HCT116 (cell line): ENCODE measurements around the gene CSNK2B. TPM values are rescaled to one million over a fixed set of nuclear protein-coding genes. Genes with fewer than 3 reads are reported as not detected.

ENCODE experiments used
- ATAC-seq: fragments of 200-7000 bp; cut with Tn5 transposase; 2 replicates; pipeline ENCODE4 v1.9.1; 2020; ENCODE audit warnings: mild to moderate bottlenecking, moderate library complexity
- BruUV-seq: library from RNA; stranded (reverse); fragments of 400-500 nt; replicated peaks from 2 replicates; lab custom pipeline; 2021; lab: Mats Ljungman, UMichigan
- CTCF ChIA-PET: fragments of 300-600 bp; sonication (Branson Sonifier 250); formaldehyde crosslinking; loops from one replicate; lab custom pipeline; 2021; ENCODE audit warnings: antibody characterized with exemption; lab: Charles Lee
- POLR2A ChIA-PET: fragments of 300-600, 350-600 bp; sonication (Branson Sonifier 250); formaldehyde crosslinking; loops from one replicate; lab custom pipeline; 2021; ENCODE audit warnings: antibody characterized with exemption; lab: Charles Lee
- RAD21 ChIA-PET, 2 experiments: fragments of 300-600 bp; sonication (Branson Sonifier 250); formaldehyde crosslinking; loops; one replicate each; lab custom pipeline; 2023; ENCODE audit warnings: low total read pairs in 2 of 2; ENCODE audit not compliant: uncharacterized antibody in 2 of 2, unreplicated experiment in 2 of 2, low non-redundant PET in 1 of 2; lab: Charles Lee
- DNase-seq: peaks from one replicate; pipeline ENCODE4 v3.0.0-alpha.2; 2010; ENCODE audit warnings: low read depth, low spot score
- H2AFZ ChIP-seq: fragments of 200-600 bp; shearing (Covaris generic), sonication (generic); 2 replicates; pipeline ENCODE4 v1.6.1; 2017; ENCODE audit warnings: low read depth, mixed run types, mixed read lengths, antibody characterized with exemption, low read length; ENCODE audit not compliant: poor library complexity, severe bottlenecking
- H3K27ac ChIP-seq: 2 replicates; pipeline ENCODE4 v1.5.1; 2012; ENCODE audit warnings: low read depth, low read length
- H3K27me3 ChIP-seq: fragments of 200-600 bp; sonication (generic); 2 replicates; pipeline ENCODE4 v1.6.1; 2016; ENCODE audit warnings: mixed run types, low read length, mixed read lengths; ENCODE audit not compliant: insufficient read depth
- H3K36me3 ChIP-seq, 2 experiments: fragments of 200-500 bp in 1 of 2; fragments of 200-600 bp in 1 of 2; sonication (Bioruptor generic) in 1 of 2; sonication (generic) in 1 of 2; 2 replicates each; pipeline versions ENCODE4 v1.5.1 to v1.6.1; 2014 to 2016; ENCODE audit warnings: low read length in 2 of 2, inconsistent platforms in 1 of 2, mixed read lengths in 1 of 2, mixed run types in 1 of 2; ENCODE audit not compliant: insufficient read depth in 2 of 2, control insufficient read depth in 1 of 2
- H3K4me1 ChIP-seq, 2 experiments: fragments of 200-600 bp in 1 of 2; sonication (generic) in 1 of 2; 2 replicates each; pipeline versions ENCODE4 v1.5.1 to v1.6.1; 2012 to 2017; ENCODE audit warnings: low read length in 2 of 2, inconsistent platforms in 1 of 2, mild to moderate bottlenecking in 1 of 2, mixed read lengths in 1 of 2, mixed run types in 1 of 2, moderate library complexity in 1 of 2; ENCODE audit not compliant: insufficient read depth in 2 of 2, control insufficient read depth in 1 of 2
- H3K4me2 ChIP-seq: fragments of 200-600 bp; sonication (generic); 2 replicates; pipeline ENCODE4 v1.6.1; 2017; ENCODE audit warnings: mixed run types, low read length, mixed read lengths
- H3K4me3 ChIP-seq, 2 experiments: fragments of 200-600 bp in 1 of 2; sonication (generic) in 1 of 2; replicated peaks in 1 of 2; 2 replicates each; pipeline ENCODE4 v1.5.1; 2011 to 2016; ENCODE audit warnings: low read length in 2 of 2, control low read depth in 1 of 2, low read depth in 1 of 2, mild to moderate bottlenecking in 1 of 2, mixed read lengths in 1 of 2, mixed run types in 1 of 2
- H3K79me2 ChIP-seq: fragments of 200-600 bp; sonication (generic); 2 replicates; pipeline ENCODE4 v1.6.1; 2017; ENCODE audit warnings: mild to moderate bottlenecking, mixed run types, low read length, moderate library complexity, mixed read lengths; ENCODE audit not compliant: insufficient read depth
- H3K9ac ChIP-seq: fragments of 200-600 bp; sonication (generic); 2 replicates; pipeline ENCODE4 v1.6.1; 2016; ENCODE audit warnings: low read length, mixed read lengths
- H3K9me2 ChIP-seq: fragments of 200-600 bp; sonication (generic), shearing (Covaris generic); 2 replicates; pipeline ENCODE4 v1.6.1; 2017; ENCODE audit warnings: mixed run types, mild to moderate bottlenecking, moderate library complexity; ENCODE audit not compliant: insufficient read depth
- H3K9me3 ChIP-seq, 2 experiments: fragments of 200-500 bp in 1 of 2; fragments of 200-600 bp in 1 of 2; sonication (Bioruptor generic) in 1 of 2; sonication (generic) in 1 of 2; 2 replicates each; pipeline ENCODE4 v1.6.1; 2014 to 2017; ENCODE audit warnings: low read length in 2 of 2, mixed read lengths in 2 of 2, inconsistent platforms in 1 of 2, low read depth in 1 of 2, mild to moderate bottlenecking in 1 of 2, mixed run types in 1 of 2, moderate library complexity in 1 of 2; ENCODE audit not compliant: control insufficient read depth in 1 of 2, insufficient read depth in 1 of 2
- H4K20me1 ChIP-seq: fragments of 200-600 bp; sonication (generic), shearing (Covaris generic); 2 replicates; pipeline ENCODE4 v1.6.1; 2017; ENCODE audit warnings: mixed run types, mild to moderate bottlenecking, moderate library complexity; ENCODE audit not compliant: insufficient read depth
- JUND ChIP-seq: IDR thresholded peaks from 2 replicates; pipeline ENCODE4 v1.6.1; 2012
- SIN3A ChIP-seq: IDR thresholded peaks from 2 replicates; pipeline ENCODE4 v1.6.1; 2012; ENCODE audit warnings: low read depth
- ZBTB33 ChIP-seq: IDR thresholded peaks from 2 replicates; pipeline ENCODE4 v1.6.1; 2011; ENCODE audit warnings: mild to moderate bottlenecking, low read length, moderate library complexity; ENCODE audit not compliant: insufficient replicate concordance; ENCODE audit errors: extremely low read depth
- intact Hi-C: fragments of 100-400 bp; cut with micrococcal nuclease; formaldehyde crosslinking; loops from 2 replicates; pipeline ENCODE4 v1.10.0; 2022
- total RNA-seq: library from RNA; stranded (reverse); gene quantifications from one replicate; pipeline ENCODE4 v1.2.1, GENCODE V29; 2021; ENCODE audit not compliant: unreplicated experiment
- TF ChIP-seq, protein P1 (sequence below): IDR thresholded peaks from 2 replicates; pipeline ENCODE4 v1.6.1; 2012

CSNK2B gene
- total RNA-seq, 1 experiment from 2014 or later: 210 TPM

DNA sequence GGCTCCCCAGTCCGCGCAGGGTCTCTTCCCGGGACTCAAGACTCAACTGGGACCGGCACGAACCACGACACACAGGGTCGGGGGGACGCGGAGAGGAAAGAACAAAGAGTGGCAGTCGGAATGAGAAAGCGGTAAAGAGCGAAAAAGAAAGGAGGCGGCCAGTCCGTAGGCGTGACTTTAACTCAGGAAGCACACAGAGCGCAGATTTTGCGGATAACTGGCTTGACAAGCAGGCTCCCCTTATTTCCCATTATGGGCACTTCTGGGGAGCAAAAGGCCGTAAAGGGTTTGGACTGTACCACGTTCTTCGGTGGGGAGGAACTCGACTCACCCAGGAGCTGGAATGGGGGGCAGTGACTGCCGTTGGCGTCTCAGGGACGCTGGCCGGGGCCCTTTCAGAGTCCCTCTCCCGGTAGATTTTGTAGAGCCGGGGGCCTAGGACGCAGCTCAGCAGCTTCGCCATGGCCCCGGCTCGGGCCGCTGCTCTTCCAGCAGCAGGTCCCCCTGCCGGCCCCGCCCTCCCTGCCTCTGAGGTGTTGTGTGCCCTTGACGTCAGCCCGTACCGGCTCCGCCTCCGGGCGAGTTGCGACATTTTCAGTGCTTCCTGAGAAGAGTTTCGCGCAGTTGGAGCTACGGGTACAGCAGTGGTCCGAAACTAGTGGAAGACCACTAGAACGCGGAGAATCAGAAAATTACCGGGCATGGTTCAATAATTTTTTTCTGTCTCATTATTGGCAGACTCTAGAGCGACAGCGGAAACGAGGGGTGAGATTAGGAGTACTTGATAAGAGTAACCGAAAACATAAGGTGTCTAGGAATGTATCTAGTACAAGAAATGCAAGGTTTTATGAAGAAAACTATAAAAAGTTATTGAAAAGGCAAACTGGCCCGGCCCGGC, 37.2 kb downstream of the CSNK2B start, which contains the start of gene ABHD16A (continued):
- TF ChIP-seq ZBTB33 (peak; percentile 77), JUND (peak; percentile 35; the same call in 1 of the 2 replicates)

DNA sequence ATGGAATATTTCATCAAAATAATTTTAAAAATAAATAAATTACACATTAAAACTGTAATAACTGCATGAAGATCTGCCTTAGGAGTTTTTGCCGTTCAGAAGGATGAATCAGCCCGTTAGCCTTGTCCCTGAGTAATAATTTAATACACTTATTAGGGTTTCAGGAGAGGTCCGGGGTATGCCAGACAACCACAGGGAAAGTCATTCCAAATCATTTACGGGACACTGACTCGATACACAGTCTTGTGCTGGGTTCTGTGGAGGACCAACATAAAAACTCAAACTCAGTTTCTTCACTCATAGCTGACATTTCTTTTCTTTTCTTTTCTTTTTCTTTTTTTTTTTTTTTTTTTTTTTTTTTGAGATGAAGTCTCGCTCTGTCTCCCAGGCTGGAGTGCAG, 40.1 kb downstream of the CSNK2B start:
- ChIA-PET POLR2A (no interaction called here), RAD21 (no interaction called here), CTCF (no interaction called here)
- no peak overlapping the region for H2AFZ ChIP-seq
- no peaks in the 10 kb centered on the region for H3K9me3 ChIP-seq
- H3K4me1 ChIP-seq: peaks cover 8 to 21% of the 10 kb centered on the region in 2 experiments; a peak in 3 of 4 replicates
- H3K36me3 ChIP-seq: no peaks in the 10 kb centered on the region
- no peak overlapping the region for H3K27ac ChIP-seq
- H3K79me2 ChIP-seq: peaks cover 13% of the 10 kb centered on the region
- H4K20me1 ChIP-seq: no peaks in the 10 kb centered on the region
- no peak for DNase-seq
- no peaks in the 10 kb centered on the region for H3K9me2 ChIP-seq
- intact Hi-C loops: no loop called here
- no peak for TF ChIP-seq SIN3A
- TF ChIP-seq, protein P1, sequence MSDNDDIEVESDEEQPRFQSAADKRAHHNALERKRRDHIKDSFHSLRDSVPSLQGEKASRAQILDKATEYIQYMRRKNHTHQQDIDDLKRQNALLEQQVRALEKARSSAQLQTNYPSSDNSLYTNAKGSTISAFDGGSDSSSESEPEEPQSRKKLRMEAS: no peak
- no peaks in the 10 kb centered on the region for H3K27me3 ChIP-seq
- ATAC-seq: no peak
- H3K4me2 ChIP-seq: no peak overlapping the region
- no peak overlapping the region for H3K4me3 ChIP-seq
- H3K9ac ChIP-seq: no peak overlapping the region
- no TSS peak for BruUV-seq
